K562 (cell line): ENCODE data around the gene UMODL1. TPM values are rescaled to one million over a fixed set of nuclear protein-coding genes. Genes with fewer than 3 reads are reported as not detected.

Source experiments
- AFF1 ChIP-seq, 2 experiments: fragments of 450-650 bp; IDR thresholded peaks; 2 replicates each; pipeline ENCODE4 v1.6.1; 2018; ENCODE audit warnings: mild to moderate bottlenecking in 2 of 2, low read depth in 1 of 2; ENCODE audit not compliant: partially characterized antibody in 2 of 2
- ARID3A ChIP-seq: IDR thresholded peaks from 2 replicates; pipeline ENCODE4 v1.6.1; 2012; ENCODE audit warnings: low read depth, low read length, improper control_type of control experiment, borderline replicate concordance
- BACH1 ChIP-seq: fragments of 200-800 bp; sonication (Bioruptor generic); IDR thresholded peaks from 2 replicates; pipeline ENCODE4 v1.6.1; 2016; ENCODE audit warnings: missing genetic modification characterization, missing compliant biosample characterization
- CHD4 ChIP-seq: fragments of 200-600 bp; sonication (generic); IDR thresholded peaks from 3 replicates; pipeline ENCODE4 v1.6.1; 2012; ENCODE audit warnings: low read depth, mild to moderate bottlenecking, mixed read lengths, low read length, inconsistent platforms; ENCODE audit not compliant: insufficient read depth, insufficient replicate concordance, poor library complexity, severe bottlenecking
- DMBX1 ChIP-seq: fragments of 250-450 bp; sonication (Bioruptor Pico); IDR thresholded peaks from 2 replicates; pipeline ENCODE4 v1.8.0; 2022; ENCODE audit warnings: inconsistent platforms, mild to moderate bottlenecking, moderate library complexity, borderline replicate concordance
- FOXJ2 ChIP-seq: fragments of 200-800 bp; sonication (Bioruptor generic); IDR thresholded peaks from 2 replicates; pipeline ENCODE4 v1.6.1; 2016; ENCODE audit warnings: missing genetic modification characterization, missing compliant biosample characterization
- HDAC3 ChIP-seq: fragments of 450-650 bp; IDR thresholded peaks from 2 replicates; pipeline ENCODE4 v1.6.1; 2018; ENCODE audit warnings: borderline replicate concordance, mild to moderate bottlenecking, moderate library complexity; ENCODE audit not compliant: partially characterized antibody
- MEIS2 ChIP-seq: fragments of 450-650 bp; IDR thresholded peaks from 2 replicates; pipeline ENCODE4 v1.6.1; 2014; ENCODE audit warnings: mild to moderate bottlenecking; ENCODE audit not compliant: partially characterized antibody
- PHTF2 ChIP-seq: fragments of 250-450 bp; sonication (Bioruptor Pico); IDR thresholded peaks from 2 replicates; pipeline ENCODE4 v1.5.0; 2021; ENCODE audit warnings: mild to moderate bottlenecking
- PRMT5 ChIP-seq: sonication (generic); formaldehyde crosslinking; IDR thresholded peaks from 2 replicates; pipeline ENCODE4 v1.5.0; 2020; ENCODE audit warnings: missing genetic modification reagents
- SNRNP70 ChIP-seq: fragments of 200-400 bp; formaldehyde crosslinking; optimal IDR thresholded peaks from 2 replicates; pipeline ENCODE3; 2017; ENCODE audit warnings: low read depth, low read length
- ZC3H8 ChIP-seq: fragments of 450-650 bp; IDR thresholded peaks from 2 replicates; pipeline ENCODE4 v1.6.1; 2017
- ZMIZ1 ChIP-seq, 2 experiments: fragments of 150-350 bp in 1 of 2; IDR thresholded peaks; 2 replicates each; pipeline ENCODE4 v1.6.1; 2012 to 2016; ENCODE audit warnings: low read depth in 2 of 2, low read length in 2 of 2, mild to moderate bottlenecking in 1 of 2, moderate library complexity in 1 of 2
- polyA plus RNA-seq, 8 experiments: library from polyadenylated mRNA; depleted of rRNA in 4 of 8; stranded (reverse) in 5 of 8; unstranded in 3 of 8; fragments of >200 nt; fragmentation: Nextera tagmentation in 2 of 8; fragmentation: Illumina TruSeq in 1 of 8; extraction: Ambion mirVana in 2 of 8; extraction: Trizol in 1 of 8; gene quantifications; 2 replicates each; pipeline versions ENCODE4 v1.2.1 to v1.2.3, GENCODE V29; 2011 to 2014; ENCODE audit warnings: inconsistent platforms in 1 of 8, missing spikeins in 1 of 8
- total RNA-seq, 7 experiments: library from RNA; depleted of rRNA in 6 of 7; stranded (reverse); fragments of >200 nt in 6 of 7; fragmentation: Illumina TruSeq in 2 of 7; extraction: Trizol in 2 of 7; gene quantifications; 2 replicates each; pipeline versions ENCODE4 v1.2.1 to v1.2.3, GENCODE V29; 2011 to 2021; ENCODE audit warnings: low replicate concordance in 1 of 7

UMODL1 gene
- total and polyA plus RNA-seq, 9 of the 15 experiments (the other 6 are each of a cell fraction or from before 2014, with no cell fraction given), result not detected

- TF ChIP-seq BACH1 (tag), result no peak
- TF ChIP-seq ZMIZ1 (IDR thresholded peaks at IDR 0.05; ENCODE audit: low read depth in 2 of 2, low read length in 2 of 2), result no peak
- no peak for TF ChIP-seq ARID3A
- TF ChIP-seq FOXJ2 (tag), result no peak
- no peak for TF ChIP-seq HDAC3
- TF ChIP-seq AFF1 (IDR thresholded peaks at IDR 0.05; ENCODE audit: low read depth in 1 of 2, partially characterized antibody in 2 of 2), result no peak
- no peak for TF ChIP-seq PRMT5
- TF ChIP-seq SNRNP70, result no peak
- no peak for TF ChIP-seq PHTF2 (CRISPR knock-in tag)
- TF ChIP-seq ZC3H8, result no peak
- TF ChIP-seq CHD4, result no peak
- no peak for TF ChIP-seq DMBX1
- no peak for TF ChIP-seq MEIS2
- TF ChIP-seq, all 486 proteins: peak for 0
Observed at GRCh38 chr21:42032968-42033367, 38.1 kb upstream of the UMODL1 start (continued).
